GM18517 (cell line): ENCODE results near the gene TBC1D14.

Experiments
- ATAC-seq: cut with Tn5 transposase; IDR thresholded peaks from one replicate; pipeline ENCODE4 v1.9.1; 2021; ENCODE audit warnings: mild to moderate bottlenecking, moderate library complexity; ENCODE audit not compliant: unreplicated experiment

Gene TBC1D14

DNA sequence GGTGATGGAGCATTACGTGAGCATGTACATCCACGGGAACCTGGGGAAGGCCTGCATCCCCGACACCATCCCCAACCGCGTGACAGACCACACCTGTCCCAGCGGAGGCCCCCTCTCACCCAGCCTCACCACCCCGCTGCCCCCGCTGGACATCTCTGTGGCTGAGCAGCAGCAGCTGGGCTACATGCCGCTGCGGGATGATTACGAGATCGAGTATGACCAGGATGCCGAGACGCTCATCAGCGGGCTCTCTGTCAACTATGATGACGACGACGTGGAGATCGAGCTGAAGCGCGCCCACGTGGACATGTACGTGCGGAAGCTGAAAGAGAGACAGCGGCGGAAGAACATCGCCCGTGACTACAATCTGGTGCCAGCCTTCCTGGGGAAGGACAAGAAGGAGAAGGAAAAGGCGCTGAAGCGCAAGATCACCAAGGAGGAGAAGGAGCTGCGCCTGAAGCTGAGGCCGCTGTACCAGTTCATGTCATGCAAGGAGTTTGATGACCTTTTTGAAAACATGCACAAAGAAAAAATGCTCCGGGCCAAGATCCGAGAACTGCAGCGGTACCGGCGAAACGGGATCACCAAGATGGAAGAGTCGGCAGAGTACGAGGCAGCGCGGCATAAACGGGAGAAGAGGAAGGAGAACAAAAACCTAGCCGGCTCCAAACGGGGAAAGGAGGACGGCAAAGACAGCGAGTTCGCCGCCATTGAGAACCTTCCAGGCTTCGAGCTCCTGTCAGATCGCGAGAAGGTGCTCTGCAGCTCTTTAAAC lies 144.7 kb downstream of the TBC1D14 start:
- no peak for ATAC-seq

DNA sequence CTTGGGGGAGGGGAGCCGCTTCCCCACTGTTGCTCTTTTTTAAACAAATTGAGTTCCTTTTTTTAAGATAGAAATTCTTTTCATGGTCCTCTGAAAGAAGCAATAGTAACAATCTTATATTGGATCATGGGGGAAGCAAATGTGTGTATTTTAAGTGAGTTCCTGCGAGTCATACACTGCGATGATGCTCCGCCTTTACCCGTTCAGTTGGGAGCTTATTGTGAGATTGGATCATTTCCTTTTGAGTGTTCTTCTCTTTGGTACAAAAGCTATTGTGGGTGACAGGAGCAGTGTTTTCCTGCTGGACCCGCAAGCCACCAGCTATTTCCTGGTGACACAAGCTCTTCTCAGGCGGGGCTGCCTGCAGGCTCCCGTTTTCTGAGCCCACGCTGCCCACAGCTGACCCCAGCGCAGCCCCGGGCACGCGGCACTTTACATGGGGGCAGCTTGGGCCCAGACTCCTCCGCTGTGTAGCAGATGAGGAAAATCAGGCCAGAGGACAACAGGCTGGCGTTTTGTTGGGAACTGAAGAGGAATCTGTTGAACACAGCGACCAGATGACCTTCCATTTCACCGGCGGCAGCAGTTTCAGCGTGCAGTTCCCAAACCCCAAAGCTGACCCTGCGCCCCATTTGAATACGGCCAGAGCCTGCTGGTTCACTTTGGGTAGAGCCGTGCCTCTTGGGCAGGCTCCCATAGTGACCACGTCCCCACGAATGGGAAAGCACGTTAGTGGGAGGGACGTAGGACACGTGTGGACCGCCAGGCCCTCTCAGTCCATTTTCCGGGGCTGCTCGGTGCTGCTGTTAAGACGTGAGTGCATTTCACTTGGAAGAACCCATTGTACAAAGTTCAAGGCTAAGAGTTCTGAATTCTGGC lies 145.7 kb downstream of the TBC1D14 start:
- no peak for ATAC-seq

DNA sequence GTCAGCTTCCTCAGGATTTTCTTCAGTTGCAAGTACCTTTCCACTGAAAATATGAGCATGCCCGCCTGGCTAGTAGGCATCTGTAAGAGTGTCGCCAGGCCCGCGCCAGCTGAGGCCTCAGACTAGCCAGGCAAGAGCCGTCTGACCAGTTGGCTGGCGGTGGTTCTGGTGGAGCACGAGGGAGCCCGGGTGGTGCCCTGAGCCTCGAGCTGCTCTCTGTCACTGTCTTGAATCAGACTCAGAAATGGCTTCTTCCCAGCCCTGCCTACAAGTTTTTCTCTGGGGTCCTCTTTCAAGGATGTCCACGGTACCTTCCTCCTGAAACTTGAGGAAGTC lies 146.3 kb downstream of the TBC1D14 start:
- ATAC-seq: no peak

DNA sequence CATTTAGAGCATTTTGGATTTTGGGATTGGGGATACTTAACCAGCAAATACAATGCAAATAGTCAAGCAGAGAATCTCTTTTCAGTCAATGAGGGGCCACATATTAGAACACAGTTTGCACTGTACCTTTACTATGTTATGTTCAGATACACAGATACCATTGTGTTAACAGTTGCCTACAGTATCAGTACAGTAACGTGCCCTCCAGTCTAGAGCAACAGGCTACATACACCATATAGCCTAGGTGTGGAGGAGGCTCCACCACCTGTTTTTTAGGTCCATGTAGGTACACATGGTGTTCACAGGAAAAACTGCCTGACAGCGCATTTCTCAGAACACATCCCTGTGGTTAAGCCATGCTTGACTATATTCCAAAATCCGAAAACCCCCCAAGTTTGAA lies 149.2 kb downstream of the TBC1D14 start:
- ATAC-seq: peak; percentile 18

DNA sequence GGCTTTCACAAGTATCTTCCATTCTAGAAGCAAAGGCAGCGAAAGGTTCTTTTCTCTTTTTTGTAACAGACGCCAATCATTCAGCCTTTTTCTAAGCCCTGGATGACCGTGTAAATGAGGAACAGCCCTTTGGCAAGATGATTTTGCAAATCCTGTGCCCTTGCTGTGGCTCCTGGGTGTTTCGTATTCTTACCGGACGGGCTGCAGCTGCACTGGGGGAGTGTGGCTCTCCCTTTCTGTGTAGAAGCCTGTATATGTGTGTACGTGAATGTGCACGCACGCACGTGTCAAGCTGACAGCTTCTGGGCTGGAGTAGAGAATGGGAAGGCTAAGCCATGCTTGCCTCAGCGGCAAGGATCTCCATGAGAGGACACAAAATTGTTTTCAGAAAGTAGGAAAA lies 150.0 kb downstream of the TBC1D14 start:
- no peak for ATAC-seq

DNA sequence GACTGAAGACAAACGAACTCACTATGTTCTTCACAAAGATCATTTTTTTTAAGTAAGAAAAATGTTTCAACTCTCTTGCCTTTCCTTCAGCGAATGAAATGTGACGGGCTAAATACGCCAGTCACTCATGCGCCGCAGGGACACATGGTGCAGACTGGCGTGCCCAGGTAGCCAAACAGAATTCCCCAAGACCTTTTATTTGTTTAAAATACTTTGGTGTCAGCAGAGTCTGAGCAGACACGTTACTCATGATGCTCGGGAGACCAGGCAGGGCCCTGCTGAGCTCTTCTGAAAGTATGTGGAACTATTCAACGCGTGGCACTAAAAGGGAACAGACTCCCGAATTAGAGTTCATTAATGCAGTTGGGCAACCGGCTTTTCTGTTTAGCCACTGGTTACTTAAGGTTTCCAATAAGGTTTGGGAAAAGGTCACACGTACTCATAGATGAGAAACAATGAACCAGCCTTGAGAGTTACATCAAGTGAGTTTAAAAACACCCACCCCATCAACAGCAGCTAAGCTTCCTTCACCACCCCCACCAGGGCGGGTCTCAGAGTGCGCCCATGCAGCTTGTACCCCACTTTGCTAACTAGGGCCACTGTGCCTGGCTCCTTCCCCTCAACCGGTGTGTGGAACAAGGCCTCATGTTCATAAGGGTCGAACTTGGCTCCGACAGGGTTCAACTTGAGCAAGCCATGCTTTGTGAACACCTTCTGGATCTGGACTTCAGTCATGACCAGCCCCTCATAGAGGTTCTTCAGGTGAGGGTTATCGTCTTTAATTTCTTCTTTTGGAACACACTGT lies 150.9 kb downstream of the TBC1D14 start:
- ATAC-seq: no peak

DNA sequence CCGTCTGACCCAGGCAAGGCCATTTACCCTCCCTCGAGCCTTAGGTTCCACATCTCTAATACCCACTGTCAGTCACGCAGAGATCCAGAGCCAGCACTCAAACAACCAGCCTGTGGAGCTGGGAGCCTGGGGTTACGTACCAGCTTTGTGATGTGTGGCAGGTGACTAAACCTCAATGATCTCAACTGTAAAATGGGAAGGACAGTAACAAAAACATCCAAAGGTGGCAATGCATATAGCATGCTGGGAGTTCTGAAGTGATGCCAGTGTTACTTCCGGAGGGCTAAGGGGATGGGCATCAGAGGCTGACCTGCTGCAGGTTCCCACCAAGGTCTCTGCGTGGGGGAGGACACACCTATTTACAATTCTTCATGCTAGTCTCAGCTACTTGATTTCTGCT lies 152.2 kb downstream of the TBC1D14 start:
- no peak for ATAC-seq

DNA sequence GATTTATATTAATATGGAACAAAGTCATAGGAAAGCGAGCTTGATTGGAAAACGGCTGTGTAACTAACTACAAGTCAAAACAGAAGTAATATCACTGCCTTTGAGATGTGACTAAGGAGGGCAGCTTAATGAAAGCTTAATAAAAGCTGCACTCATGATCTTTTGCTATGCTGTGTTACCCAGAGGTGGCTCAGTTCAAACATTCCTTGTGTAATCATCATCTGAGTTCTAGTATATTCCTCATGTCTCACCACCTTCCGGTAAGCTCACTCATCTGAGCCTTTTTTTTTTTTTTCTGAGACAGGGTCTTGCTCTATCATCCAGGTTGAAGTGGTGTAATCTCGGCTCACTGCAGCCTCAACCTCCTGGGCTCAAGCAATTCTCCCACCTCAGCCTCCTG lies 153.2 kb downstream of the TBC1D14 start:
- no peak for ATAC-seq

DNA sequence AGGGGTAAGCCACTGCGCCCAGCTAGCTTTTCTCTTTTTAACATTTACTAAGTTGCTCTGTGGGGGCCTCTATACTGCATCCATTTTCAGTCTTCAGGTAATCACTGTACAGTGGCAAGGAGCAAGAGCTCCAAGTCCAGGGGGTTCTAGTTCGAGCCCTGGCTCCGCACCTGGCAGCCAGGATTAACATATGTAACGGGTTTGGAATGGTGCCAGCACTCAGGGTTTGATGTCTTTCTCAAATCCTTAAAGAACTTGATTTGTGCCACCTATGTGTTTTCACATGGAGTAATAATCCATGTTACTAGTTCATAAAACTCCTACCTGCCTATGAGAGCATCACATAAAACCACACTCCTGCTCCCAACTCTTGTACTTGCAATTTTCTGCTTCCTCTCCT lies 153.7 kb downstream of the TBC1D14 start:
- ATAC-seq: no peak

DNA sequence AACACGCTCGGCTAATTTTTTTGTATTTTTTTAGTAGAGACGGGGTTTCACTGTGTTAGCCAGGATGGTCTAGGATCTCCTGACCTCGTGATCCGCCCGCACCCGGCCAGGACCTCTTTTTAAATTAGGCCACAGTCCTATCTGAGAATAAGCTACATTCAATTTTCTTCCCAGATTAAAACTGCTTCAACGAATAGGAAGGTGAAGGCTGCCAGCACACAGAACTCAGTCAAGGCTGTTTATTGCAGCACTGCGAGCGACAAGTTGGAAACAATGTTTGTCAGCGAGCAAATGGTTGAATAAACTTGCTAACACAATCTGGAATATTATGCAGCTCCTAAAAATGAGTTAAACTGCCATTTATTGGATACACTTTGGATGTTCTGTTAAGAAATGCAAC lies 156.4 kb downstream of the TBC1D14 start:
- no peak for ATAC-seq

DNA sequence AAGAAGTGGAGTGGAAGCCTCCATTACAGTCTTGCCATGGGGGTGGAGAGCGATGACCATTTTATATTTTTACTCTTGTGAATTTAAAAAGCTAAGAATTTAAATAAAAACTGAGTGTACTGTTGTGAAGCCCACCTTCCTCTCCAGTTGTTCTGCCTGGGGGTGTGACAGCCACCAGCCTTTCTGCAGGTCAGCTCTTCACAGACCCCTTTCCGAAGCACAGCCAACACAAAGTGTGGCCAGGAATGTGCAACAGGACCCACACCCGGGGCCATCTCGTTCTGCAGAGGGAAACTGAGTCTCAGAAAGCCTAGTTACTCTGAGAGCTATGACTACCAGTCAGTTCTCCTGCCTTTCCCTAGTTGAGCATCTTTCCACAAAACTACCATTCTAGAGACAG lies 156.9 kb downstream of the TBC1D14 start:
- ATAC-seq: no peak

DNA sequence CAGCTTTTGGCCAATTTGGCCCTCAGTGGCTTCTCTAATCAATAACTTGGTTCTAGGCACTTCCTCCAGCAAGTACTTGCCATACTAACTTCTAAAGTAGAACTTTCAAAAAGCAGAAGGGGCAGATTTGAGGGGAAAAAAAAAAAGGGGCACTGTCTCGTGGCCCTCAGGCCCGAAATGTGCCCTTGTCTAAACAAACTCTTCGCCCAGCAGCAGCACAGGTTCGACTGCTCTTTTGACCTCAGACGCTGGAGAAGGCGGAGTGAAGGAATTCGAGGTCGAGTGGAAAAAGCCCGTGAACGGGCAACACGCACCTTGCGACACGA lies 157.5 kb downstream of the TBC1D14 start:
- no peak for ATAC-seq

DNA sequence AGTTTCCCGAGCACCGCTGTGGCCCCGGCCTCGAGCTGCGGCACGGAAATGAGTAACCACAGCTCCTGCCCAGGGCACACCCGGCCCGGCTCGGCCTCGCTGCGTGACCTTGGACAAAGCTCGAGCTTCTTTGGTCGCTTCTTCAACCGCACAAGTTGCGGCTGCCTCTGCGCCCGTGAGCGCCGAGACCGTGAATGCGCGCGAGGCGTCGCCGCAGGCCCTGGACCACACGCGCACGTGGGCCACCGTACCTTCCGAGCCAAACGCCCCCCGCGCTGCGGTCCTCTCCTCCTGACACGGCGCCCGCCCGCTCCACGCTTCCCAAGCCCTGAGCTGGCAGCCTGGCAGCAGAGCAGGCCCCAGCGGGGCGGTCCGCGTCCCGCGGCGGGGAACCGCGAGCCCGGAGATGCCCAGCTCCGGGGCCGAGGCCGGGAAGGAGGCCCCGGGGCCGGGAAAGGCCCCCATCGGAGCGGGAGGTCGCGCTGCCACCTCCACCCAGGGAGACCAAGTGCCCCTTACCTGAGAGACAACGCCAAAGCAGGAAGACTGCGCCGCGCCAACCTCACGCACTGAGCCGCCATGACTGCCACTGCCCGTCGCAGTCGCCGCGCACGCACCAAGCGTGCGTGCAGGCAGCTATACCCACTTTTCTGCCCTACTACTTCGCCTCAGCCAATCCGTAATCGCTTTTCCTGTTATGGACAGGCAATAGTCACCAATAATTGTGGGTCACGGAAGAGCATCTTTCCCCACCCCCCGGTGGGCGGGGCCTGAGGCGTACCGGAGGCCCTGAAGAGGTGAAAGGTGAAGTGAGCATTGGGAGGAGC lies 158.0 kb downstream of the TBC1D14 start, which contains the start of gene GRPEL1:
Gene GRPEL1, minus strand, starts transcription at position 613 of the 827 bp plus-strand sequence. Its CDS starts 32 bp downstream, at position 581.
- peak; percentile 91 for ATAC-seq

DNA sequence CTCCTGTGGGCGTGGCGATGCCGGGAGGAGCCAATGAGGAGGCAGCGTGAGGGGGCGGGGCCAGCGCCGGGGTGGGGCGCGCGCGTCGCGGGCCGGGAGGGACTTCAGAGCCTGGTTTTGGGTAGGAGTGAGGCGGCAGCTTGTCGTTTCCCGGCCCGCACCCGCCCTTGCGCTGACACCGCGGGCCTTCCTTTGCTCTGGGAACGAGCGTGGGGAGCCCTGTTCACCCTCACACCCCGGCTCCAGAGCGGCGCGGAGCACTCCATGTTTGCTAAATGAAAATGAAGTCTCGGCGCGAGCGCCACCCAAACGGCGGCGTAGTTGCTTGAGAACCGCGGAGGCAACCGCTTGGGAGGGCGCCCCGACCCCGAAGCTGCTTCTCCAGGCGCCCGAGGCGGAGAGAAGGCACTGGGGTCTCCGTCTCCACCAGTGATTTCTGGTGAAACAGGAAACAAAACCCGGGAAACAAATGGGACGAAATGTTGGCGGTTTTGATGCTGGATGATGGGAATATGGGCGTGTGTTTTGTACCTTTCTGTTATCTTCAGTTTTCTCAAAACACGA lies 158.7 kb downstream of the TBC1D14 start:
- peak; percentile 3 for ATAC-seq

DNA sequence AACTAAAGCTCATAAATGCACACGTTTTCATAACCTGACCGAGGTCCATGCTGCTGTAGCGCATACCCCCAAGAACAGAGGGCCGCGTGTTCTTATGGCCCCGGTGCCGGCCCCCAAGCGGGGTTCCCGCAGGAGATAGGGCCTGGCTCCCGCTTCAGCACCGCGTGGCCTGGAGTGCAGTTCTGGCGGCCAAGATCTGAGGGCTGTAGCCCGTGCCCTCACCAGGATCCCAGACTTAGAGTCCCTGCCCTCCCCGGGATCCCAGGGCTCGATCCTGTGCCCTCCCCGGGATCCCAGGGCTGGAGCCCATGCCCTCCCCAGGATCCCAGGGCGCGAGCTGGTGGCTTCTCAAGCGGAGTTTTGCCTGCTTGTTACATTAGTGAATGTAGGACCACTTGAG lies 159.3 kb downstream of the TBC1D14 start:
- ATAC-seq: no peak

DNA sequence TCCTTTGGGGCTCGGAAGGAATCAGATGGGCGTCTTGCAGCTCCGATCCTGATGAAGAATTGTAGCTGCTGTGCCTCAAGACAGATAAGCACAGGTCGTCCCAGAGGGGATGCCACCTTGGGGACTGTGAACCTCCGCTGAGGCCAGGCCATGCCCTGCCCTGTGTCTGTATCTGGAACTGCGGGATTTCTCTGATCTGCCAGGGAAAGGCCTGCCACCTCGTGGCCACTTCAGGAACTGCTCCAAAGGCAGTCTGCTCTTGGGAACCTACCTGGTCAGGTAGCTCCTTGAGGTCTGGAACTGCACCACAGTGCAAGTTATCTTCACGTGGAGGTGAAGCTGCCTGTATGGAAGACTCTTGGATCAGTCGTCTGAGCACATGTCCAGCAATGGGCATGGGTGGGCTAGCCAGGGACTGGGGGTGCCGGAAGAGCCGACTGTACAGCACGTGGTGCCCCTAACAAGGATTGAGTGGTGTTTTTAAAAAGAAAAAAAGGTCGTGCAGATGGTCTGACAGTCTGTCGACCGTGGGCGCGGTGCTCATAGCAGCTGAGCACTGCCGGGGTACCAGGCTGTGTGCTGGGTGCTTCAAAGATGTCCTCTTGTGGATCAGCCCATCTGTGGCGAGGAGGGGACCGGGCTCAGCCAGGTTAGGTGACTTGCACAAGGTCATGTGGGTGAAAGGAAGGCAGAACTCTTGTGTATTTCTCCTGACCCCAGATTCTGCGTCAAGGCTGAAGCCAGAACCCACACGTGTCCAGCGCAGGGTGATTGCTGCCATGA lies 161.3 kb downstream of the TBC1D14 start:
- ATAC-seq: peak; percentile 41

DNA sequence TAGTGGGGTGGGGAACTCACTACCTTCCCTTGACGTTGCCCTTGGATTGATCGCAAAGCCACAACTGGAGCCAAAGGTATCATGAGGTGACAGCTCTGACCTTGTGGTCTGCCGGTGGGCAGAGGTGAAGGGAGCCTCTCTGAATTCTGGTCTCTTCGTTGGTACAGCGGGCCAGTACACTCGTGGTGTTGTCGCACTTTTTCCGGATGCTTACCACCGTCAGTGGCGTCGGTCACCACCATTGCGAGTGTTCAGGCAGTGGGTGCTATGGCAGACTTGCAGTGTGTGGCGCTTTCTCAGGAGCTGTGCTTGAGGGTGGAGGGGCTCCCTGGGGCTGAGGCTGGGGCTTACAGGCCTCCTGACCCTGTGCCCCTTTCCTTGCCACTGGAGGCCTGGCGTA lies 163.4 kb downstream of the TBC1D14 start:
- no peak for ATAC-seq

DNA sequence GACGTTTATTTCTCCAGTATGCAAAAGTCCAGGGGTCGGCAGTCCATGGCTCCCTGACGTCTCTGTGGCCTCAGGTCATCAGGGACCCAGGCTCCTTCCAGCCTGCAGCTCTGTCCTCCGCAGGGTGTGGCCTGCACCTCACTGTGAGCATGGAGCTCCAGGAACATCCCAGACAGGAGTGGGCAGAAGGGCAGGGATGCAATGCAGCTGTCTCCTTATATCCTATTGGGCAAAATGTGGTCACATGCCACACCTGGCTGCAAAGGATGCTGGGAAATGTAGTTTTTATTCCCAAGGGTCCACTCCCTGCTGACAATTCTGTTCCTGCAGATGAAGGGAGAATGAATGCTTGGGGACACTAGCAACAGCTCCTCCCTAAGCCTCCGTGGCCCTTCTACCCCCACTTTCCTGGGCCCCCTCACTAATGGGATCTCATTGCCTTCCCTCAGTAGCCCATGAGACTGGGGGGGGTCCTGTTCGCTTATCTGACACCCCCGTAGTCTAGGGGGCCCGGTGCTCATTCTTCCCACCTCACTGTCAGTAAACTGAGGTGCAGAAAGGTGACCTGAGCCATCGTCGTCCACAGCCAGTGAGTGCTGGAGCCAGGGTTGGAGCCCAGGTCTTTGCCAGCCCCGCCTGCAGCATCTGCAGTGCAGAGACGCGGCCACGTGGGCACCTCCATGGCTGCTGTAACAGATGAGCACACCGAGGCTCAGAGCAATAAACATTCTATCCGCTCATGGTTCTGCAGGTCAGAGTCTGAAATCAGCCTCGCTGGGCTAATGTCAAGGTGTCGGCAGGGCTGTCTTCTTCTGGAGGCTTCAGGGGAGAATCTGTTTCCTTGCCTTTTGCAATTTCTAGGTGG lies 164.1 kb downstream of the TBC1D14 start:
- no peak for ATAC-seq

DNA sequence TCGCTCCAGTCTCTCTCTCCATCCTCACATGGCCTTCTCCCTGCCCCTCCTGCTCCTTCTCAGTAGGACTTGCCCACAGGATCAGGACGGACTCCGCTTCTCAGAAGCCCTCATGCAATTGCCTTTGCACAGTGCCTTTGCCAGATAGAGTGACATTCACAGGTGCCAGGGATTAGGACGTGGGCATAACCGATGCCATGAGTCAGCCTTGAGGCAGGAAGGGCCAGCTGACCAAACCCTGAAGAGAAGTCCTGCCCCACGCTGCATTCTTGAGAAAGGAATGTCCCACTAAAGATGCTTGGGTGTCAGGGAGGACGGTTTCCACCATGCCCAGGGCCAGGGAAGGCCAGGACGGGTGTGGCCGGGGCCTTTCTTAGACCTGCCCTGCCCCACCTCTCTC lies 164.8 kb downstream of the TBC1D14 start:
- ATAC-seq: no peak
